ENCODE measurements around the gene RBAK.

- TF ChIP-seq EZH2 (IDR thresholded peaks at IDR 0.05; ENCODE audit: insufficient read depth, poor library complexity, severe bottlenecking) = no peak
- TF ChIP-seq EZH2phosphoT487 (IDR thresholded peaks at IDR 0.05; ENCODE audit: insufficient read depth, low read depth) = no peak
Observed at GRCh38 chr7:5116359-5116758, 70.7 kb downstream of the RBAK start.

All from GM23248 (cell line).